Liver (tissue), 9 donors: ENCODE measurements around the gene NINJ1. TPM values are rescaled to one million over a fixed set of nuclear protein-coding genes. Genes with fewer than 3 reads are reported as not detected.

Experiments
- DNase-seq: peaks from one replicate; pipeline ENCODE4 v3.0.0-alpha.2; 2017; ENCODE audit warnings: low spot score
- H3K27ac ChIP-seq, 2 donors: one replicate each; pipeline ENCODE4 v1.7.0; 2013; ENCODE audit warnings: inconsistent platforms in 2 of 2, low read length in 2 of 2, control low read depth in 1 of 2, low read depth in 1 of 2, mild to moderate bottlenecking in 1 of 2
- H3K27me3 ChIP-seq, 4 donors: one replicate each; pipeline versions ENCODE4 v1.6.1 to v1.7.0; 2013; ENCODE audit warnings: low read length in 3 of 4, inconsistent platforms in 1 of 4, mild to moderate bottlenecking in 1 of 4, moderate library complexity in 1 of 4; ENCODE audit not compliant: control insufficient read depth in 4 of 4, insufficient read depth in 4 of 4
- H3K36me3 ChIP-seq, 4 donors: one replicate each; pipeline versions ENCODE4 v1.6.1 to v1.7.0; 2013; ENCODE audit warnings: low read length in 3 of 4, mild to moderate bottlenecking in 3 of 4, low read depth in 1 of 4, moderate library complexity in 1 of 4; ENCODE audit not compliant: control insufficient read depth in 4 of 4, insufficient read depth in 3 of 4
- H3K4me1 ChIP-seq, 4 donors: one replicate each; pipeline versions ENCODE4 v1.6.1 to v1.7.0; 2013; ENCODE audit warnings: low read length in 3 of 4, mild to moderate bottlenecking in 3 of 4, moderate library complexity in 1 of 4; ENCODE audit not compliant: control insufficient read depth in 4 of 4, insufficient read depth in 4 of 4
- H3K4me3 ChIP-seq, 3 donors: one replicate each; pipeline versions ENCODE4 v1.6.1 to v1.7.0; 2013; ENCODE audit warnings: low read length in 3 of 3, control low read depth in 1 of 3, low read depth in 1 of 3, mild to moderate bottlenecking in 1 of 3
- H3K9ac ChIP-seq, 2 donors: one replicate each; pipeline ENCODE4 v1.7.0; 2013; ENCODE audit warnings: low read length in 2 of 2, mild to moderate bottlenecking in 2 of 2, moderate library complexity in 2 of 2, control low read depth in 1 of 2, low read depth in 1 of 2
- H3K9me3 ChIP-seq, 4 donors: one replicate each; pipeline versions ENCODE4 v1.6.1 to v1.7.0; 2013; ENCODE audit warnings: low read length in 3 of 4; ENCODE audit not compliant: control insufficient read depth in 4 of 4
- CTCF ChIP-seq: fragments of 150-350 bp; IDR thresholded peaks from 2 replicates; pipeline ENCODE4 v1.5.1; 2017; ENCODE audit warnings: improper control_type of control experiment, low read depth, low read length; ENCODE audit not compliant: missing input control
- EGR1 ChIP-seq, 2 donors: IDR thresholded peaks; 2 replicates each; pipeline ENCODE4 v1.6.1; 2016 to 2018; ENCODE audit warnings: antibody characterized with exemption in 2 of 2, low read depth in 2 of 2
- FOXA1 ChIP-seq: IDR thresholded peaks from 2 replicates; pipeline ENCODE4 v1.6.1; 2016; ENCODE audit warnings: antibody characterized with exemption
- GABPA ChIP-seq, 2 donors: IDR thresholded peaks in 1 of 2; conservative IDR thresholded peaks in 1 of 2; 2 replicates each; pipeline ENCODE4 v1.6.1; 2016; ENCODE audit warnings: antibody characterized with exemption in 2 of 2, mild to moderate bottlenecking in 1 of 2, moderate library complexity in 1 of 2
- HNF4G ChIP-seq: IDR thresholded peaks from 2 replicates; pipeline ENCODE4 v1.6.1; 2016; ENCODE audit warnings: antibody characterized with exemption
- JUND ChIP-seq, 2 donors: IDR thresholded peaks; 2 replicates each; pipeline ENCODE4 v1.6.1; 2016; ENCODE audit warnings: antibody characterized with exemption in 2 of 2
- RAD21 ChIP-seq, 2 donors: IDR thresholded peaks; 2 replicates each; pipeline ENCODE4 v1.6.1; 2016; ENCODE audit warnings: antibody characterized with exemption in 2 of 2, mild to moderate bottlenecking in 2 of 2
- REST ChIP-seq: IDR thresholded peaks from 2 replicates; pipeline ENCODE4 v1.6.1; 2016; ENCODE audit warnings: antibody characterized with exemption, mild to moderate bottlenecking
- RXRA ChIP-seq, 2 donors: IDR thresholded peaks; 2 replicates each; pipeline ENCODE4 v1.6.1; 2017 to 2018; ENCODE audit warnings: antibody characterized with exemption in 2 of 2, mild to moderate bottlenecking in 1 of 2
- SP1 ChIP-seq: IDR thresholded peaks from 2 replicates; pipeline ENCODE4 v1.6.1; 2018; ENCODE audit warnings: antibody characterized with exemption, mild to moderate bottlenecking
- ZBTB33 ChIP-seq: IDR thresholded peaks from 2 replicates; pipeline ENCODE4 v1.6.1; 2016; ENCODE audit warnings: antibody characterized with exemption
- WGBS: extraction: QIAGEN DNeasy Blood & Tissue Kit; methylation state at CpG from one replicate; pipeline ENCODE4 v1.1.7; 2013; 5-methylcytosine and 5-hydroxymethylcytosine counted together
- polyA plus RNA-seq, 2 donors: library from polyadenylated mRNA; stranded (reverse) in 1 of 2; unstranded in 1 of 2; fragments of 200-250 nt in 1 of 2; fragments of >200 nt in 1 of 2; fragmentation: Nextera tagmentation in 1 of 2; extraction: Ambion mirVana in 1 of 2; gene quantifications; one replicate each; pipeline versions ENCODE4 v1.2.1 to v1.2.3, GENCODE V29; 2013 to 2015
- total RNA-seq, 2 donors: library from RNA; depleted of rRNA; stranded (reverse); fragments of >200 nt; gene quantifications; one replicate each; pipeline ENCODE4 v1.2.3, GENCODE V29; 2014
- donor health status: healthy.
- donor health status: healthy.
- donor health status: healthy.
- donor health status: healthy.
- donor health status: healthy.

The NINJ1 gene
- total and polyA plus RNA-seq, 4 donors = 31.2 to 72.1 (median 55.2) TPM

- H3K27me3 ChIP-seq = no peaks in the 10 kb centered on the region
- WGBS = 97% methylated on average over 14 of the region's 14 CpGs
- TF ChIP-seq REST (no peak), RAD21 (IDR thresholded peaks at IDR 0.05) (no peak), JUND (IDR thresholded peaks at IDR 0.05) (no peak), FOXA1 (no peak)
- no peak overlapping the region for H3K9ac ChIP-seq
- no peak for DNase-seq
- no peaks in the 10 kb centered on the region for H3K9me3 ChIP-seq
- H3K27ac ChIP-seq = no peak overlapping the region
- peaks cover 0 to 4% (median 0%) of the 10 kb centered on the region in 4 donors for H3K36me3 ChIP-seq
- no peak overlapping the region for H3K4me3 ChIP-seq
- peaks cover 0 to 5% (median 0%) of the 10 kb centered on the region in 4 donors for H3K4me1 ChIP-seq
Measured at GRCh38 chr9:93110311-93110855, 23.7 kb downstream of the NINJ1 start.

- H3K4me1 ChIP-seq = peaks cover 0 to 5% (median 0%) of the 10 kb centered on the region in 4 donors
- no peak for DNase-seq
- H3K9ac ChIP-seq = no peak overlapping the region
- peaks cover 0 to 4% (median 0%) of the 10 kb centered on the region in 4 donors for H3K36me3 ChIP-seq
- TF ChIP-seq SP1 (no peak), JUND (IDR thresholded peaks at IDR 0.05) (no peak), GABPA (IDR thresholded peaks at IDR 0.05 in 1 of 2, conservative IDR thresholded peaks at IDR 0.05 in 1 of 2) (no peak), HNF4G (no peak), EGR1 (IDR thresholded peaks at IDR 0.05; ENCODE audit: low read depth in 2 of 2) (no peak), CTCF (no peak), RXRA (IDR thresholded peaks at IDR 0.05) (no peak), ZBTB33 (no peak)
- 91% methylated on average over 15 of the region's 15 CpGs for WGBS
- no peaks in the 10 kb centered on the region for H3K27me3 ChIP-seq
- no peak overlapping the region for H3K4me3 ChIP-seq
- no peak overlapping the region for H3K27ac ChIP-seq
- H3K9me3 ChIP-seq = no peaks in the 10 kb centered on the region
Measured at GRCh38 chr9:93108291-93109041, 25.6 kb downstream of the NINJ1 start.
